HepG2 (cell line): Measurements from ENCODE around the gene AIF1. TPM values are rescaled to one million over a fixed set of nuclear protein-coding genes. Genes with fewer than 3 reads are reported as not detected.
A peak's percentile ranks its signal among the peaks of the same experiment; 100 is the strongest.

Source experiments
- ARNT ChIP-seq: fragments of 450-650 bp; IDR thresholded peaks from 2 replicates; pipeline ENCODE4 v1.6.1; 2017
- ATF7 ChIP-seq, 2 experiments: fragments of 450-650 bp in 1 of 2; sonication (generic) in 1 of 2; formaldehyde crosslinking in 1 of 2; IDR thresholded peaks; 2 replicates each; pipeline versions ENCODE4 v1.4.0 to v1.6.1; 2016 to 2020; ENCODE audit warnings: antibody characterized with exemption in 1 of 2, mild to moderate bottlenecking in 1 of 2, missing genetic modification reagents in 1 of 2
- CEBPB ChIP-seq: IDR thresholded peaks from 2 replicates; pipeline ENCODE4 v1.6.1; 2011; ENCODE audit warnings: low read depth, low read length, improper control_type of control experiment, borderline replicate concordance
- DDIT3 ChIP-seq: sonication (generic); formaldehyde crosslinking; IDR thresholded peaks from 2 replicates; pipeline ENCODE4 v1.4.0; 2020; ENCODE audit warnings: mild to moderate bottlenecking, missing genetic modification reagents
- E2F2 ChIP-seq: sonication (generic); formaldehyde crosslinking; IDR thresholded peaks from 2 replicates; pipeline ENCODE4 v1.4.0; 2020; ENCODE audit warnings: missing genetic modification reagents, borderline replicate concordance
- ISX ChIP-seq: sonication (generic); formaldehyde crosslinking; conservative IDR thresholded peaks from 2 replicates; pipeline ENCODE4 v1.5.0; 2020; ENCODE audit warnings: missing genetic modification reagents
- KDM5A ChIP-seq: fragments of 200-600 bp; sonication (generic); IDR thresholded peaks from 2 replicates; pipeline ENCODE4 v1.7.0; 2018; ENCODE audit warnings: antibody characterized with exemption, mild to moderate bottlenecking, low read length, borderline replicate concordance
- MAFF ChIP-seq: IDR thresholded peaks from 2 replicates; pipeline ENCODE4 v1.6.1; 2011; ENCODE audit warnings: low read depth, low read length, improper control_type of control experiment
- MTF1 ChIP-seq: sonication (generic); formaldehyde crosslinking; IDR thresholded peaks from 2 replicates; pipeline ENCODE4 v1.5.0; 2020; ENCODE audit warnings: missing genetic modification reagents
- PHF5A ChIP-seq: IDR thresholded peaks from one replicate; pipeline ENCODE4 v1.6.1; 2018; ENCODE audit warnings: low read depth, missing genetic modification reagents; ENCODE audit not compliant: unreplicated experiment
- PITX1 ChIP-seq: sonication (generic); formaldehyde crosslinking; IDR thresholded peaks from 2 replicates; pipeline ENCODE4 v1.5.1; 2020; ENCODE audit warnings: mild to moderate bottlenecking, missing genetic modification reagents
- RBAK ChIP-seq: sonication (generic); formaldehyde crosslinking; IDR thresholded peaks from 2 replicates; pipeline ENCODE4 v1.5.1; 2020; ENCODE audit warnings: mild to moderate bottlenecking, missing genetic modification reagents
- RORA ChIP-seq: sonication (generic); formaldehyde crosslinking; IDR thresholded peaks from 2 replicates; pipeline ENCODE4 v1.5.0; 2020; ENCODE audit warnings: mild to moderate bottlenecking, missing genetic modification reagents, moderate library complexity
- SETDB1 ChIP-seq: sonication (generic); formaldehyde crosslinking; IDR thresholded peaks from 2 replicates; pipeline ENCODE4 v1.5.1; 2020; ENCODE audit warnings: missing genetic modification reagents, mild to moderate bottlenecking, borderline replicate concordance
- SMAD3 ChIP-seq: sonication (generic); formaldehyde crosslinking; IDR thresholded peaks from 2 replicates; pipeline ENCODE4 v1.4.0; 2020; ENCODE audit warnings: missing genetic modification reagents
- SMARCE1 ChIP-seq: fragments of 450-650 bp; IDR thresholded peaks from 2 replicates; pipeline ENCODE4 v1.6.1; 2017; ENCODE audit warnings: borderline replicate concordance
- SMYD3 ChIP-seq: sonication (generic); formaldehyde crosslinking; IDR thresholded peaks from 2 replicates; pipeline ENCODE4 v1.8.1; 2023; ENCODE audit warnings: mild to moderate bottlenecking, missing genetic modification reagents
- SPEN ChIP-seq: sonication (generic); formaldehyde crosslinking; IDR thresholded peaks from 2 replicates; pipeline ENCODE4 v1.5.1; 2020; ENCODE audit warnings: low read depth, mild to moderate bottlenecking, missing genetic modification reagents
- TOE1 ChIP-seq: sonication (generic); formaldehyde crosslinking; IDR thresholded peaks from 2 replicates; pipeline ENCODE4 v1.4.0; 2020; ENCODE audit warnings: mild to moderate bottlenecking, missing genetic modification reagents
- ZNF224 ChIP-seq: sonication (generic); formaldehyde crosslinking; IDR thresholded peaks from 2 replicates; pipeline ENCODE4 v1.5.0; 2020; ENCODE audit warnings: mild to moderate bottlenecking, missing genetic modification reagents
- ZNF441 ChIP-seq: sonication (generic); formaldehyde crosslinking; IDR thresholded peaks from 2 replicates; pipeline ENCODE4 v1.7.0; 2021; ENCODE audit warnings: missing genetic modification reagents, borderline replicate concordance
- ZNF761 ChIP-seq: sonication (generic); formaldehyde crosslinking; conservative IDR thresholded peaks from 2 replicates; pipeline ENCODE4 v1.4.0; 2020; ENCODE audit warnings: mild to moderate bottlenecking, missing genetic modification reagents
- ZSCAN21 ChIP-seq: sonication (generic); formaldehyde crosslinking; IDR thresholded peaks from 2 replicates; pipeline ENCODE4 v1.8.0; 2022; ENCODE audit warnings: mild to moderate bottlenecking, missing genetic modification reagents, moderate library complexity, borderline replicate concordance
- polyA plus RNA-seq, 8 experiments: library from polyadenylated mRNA; depleted of rRNA in 3 of 8; stranded (reverse) in 7 of 8; unstranded in 1 of 8; fragments of >200 nt; fragmentation: Illumina TruSeq in 4 of 8; extraction: Trizol in 4 of 8; gene quantifications; 2 replicates each; pipeline versions ENCODE4 v1.2.1 to v1.2.3, GENCODE V29; 2011 to 2016; ENCODE audit warnings: low read depth in 4 of 8, missing spikeins in 1 of 8, mixed read lengths in 1 of 8; ENCODE audit not compliant: insufficient read depth in 1 of 8
- total RNA-seq, 5 experiments: library from RNA; depleted of rRNA; stranded (reverse); fragments of >200 nt; fragmentation: Illumina TruSeq; extraction: Trizol; gene quantifications; 2 replicates each; pipeline ENCODE4 v1.2.3, GENCODE V29; 2016; ENCODE audit warnings: low read depth in 1 of 5
- TF ChIP-seq, protein P1 (sequence below): sonication (generic); formaldehyde crosslinking; IDR thresholded peaks from 2 replicates; pipeline ENCODE4 v1.4.0; 2020; ENCODE audit warnings: missing genetic modification reagents, borderline replicate concordance

Gene AIF1
- total and polyA plus RNA-seq, 2 of the 13 experiments (the other 11 are each of a cell fraction or from before 2014, with no cell fraction given): 1.5 TPM; not detected in 1

DNA sequence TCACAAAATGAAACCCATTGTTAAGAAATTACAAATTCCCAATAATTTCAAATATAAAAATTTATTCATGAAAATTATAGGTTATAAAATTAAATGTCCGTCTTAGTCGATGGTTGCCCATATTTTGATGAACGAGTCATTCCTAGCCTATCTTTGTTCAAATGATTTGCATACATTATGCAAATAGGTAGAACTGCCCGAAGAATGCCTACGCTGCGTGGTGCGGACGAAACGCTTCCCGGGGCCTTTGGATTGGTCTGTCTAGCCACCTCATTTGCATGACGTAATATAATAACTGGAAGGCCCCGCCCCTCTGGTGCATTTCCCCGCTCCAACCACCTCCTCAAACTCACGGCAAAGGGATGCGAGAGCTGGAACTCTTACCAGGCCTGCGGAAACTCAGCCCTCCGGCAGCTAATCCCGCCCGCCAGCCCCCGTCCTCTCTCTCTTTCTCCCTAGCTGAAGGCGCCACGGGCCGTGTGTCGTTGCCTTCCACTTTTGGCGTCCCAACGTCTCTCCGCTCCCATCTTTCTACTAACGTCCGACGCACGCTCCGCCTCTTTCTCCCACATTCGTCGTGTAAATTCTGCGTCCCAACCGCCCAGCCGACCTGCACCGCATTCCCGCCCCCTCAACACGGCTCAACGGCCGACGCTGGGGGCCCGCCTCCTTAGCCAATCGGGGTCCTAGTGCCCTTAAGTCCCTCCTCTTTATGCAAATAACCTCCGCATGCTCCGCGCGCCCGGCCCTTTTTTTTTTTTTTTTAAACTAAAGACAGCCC is 5.0 kb downstream of the AIF1 start (continued):
- 0 out of 2 replicates have a peak, but pooled peaks have one; percentile 21 for TF ChIP-seq TOE1
- peak; percentile 81; the same call in 1 of the 2 replicates for TF ChIP-seq E2F2
- peak; percentile 47; the same call in 1 of the 2 replicates for TF ChIP-seq MTF1 (CRISPR knock-in tag)
- TF ChIP-seq SMARCE1: no peak
- TF ChIP-seq ATF7 (IDR thresholded peaks at IDR 0.05): peak; percentile 100
- peak; percentile 90 for TF ChIP-seq ATF7 (CRISPR knock-in tag; IDR thresholded peaks at IDR 0.05)
- TF ChIP-seq KDM5A: peak; percentile 28; the same call in 1 of the 2 replicates
- peak; percentile 30; the same call in 1 of the 2 replicates for TF ChIP-seq MAFF
- TF ChIP-seq PITX1: peak; percentile 93
- peak; percentile 75 for TF ChIP-seq SPEN (CRISPR knock-in tag)
- TF ChIP-seq SMYD3 (CRISPR knock-in tag): peak; percentile 99
- TF ChIP-seq ZNF441 (CRISPR knock-in tag): peak; percentile 98
- TF ChIP-seq DDIT3: no peak
- no peak for TF ChIP-seq ISX (CRISPR knock-in tag)
- peak; percentile 65; the same call in 1 of the 2 replicates for TF ChIP-seq RBAK
- peak; percentile 82 for TF ChIP-seq ZSCAN21 (CRISPR knock-in tag)
- TF ChIP-seq CEBPB: peak; percentile 79
- TF ChIP-seq RORA: no peak
- TF ChIP-seq ZNF224 (CRISPR knock-in tag): no peak; the same call in 1 of the 2 replicates
- no peak for TF ChIP-seq ARNT
- no peak for TF ChIP-seq SMAD3 (CRISPR knock-in tag)
- TF ChIP-seq, protein P1, sequence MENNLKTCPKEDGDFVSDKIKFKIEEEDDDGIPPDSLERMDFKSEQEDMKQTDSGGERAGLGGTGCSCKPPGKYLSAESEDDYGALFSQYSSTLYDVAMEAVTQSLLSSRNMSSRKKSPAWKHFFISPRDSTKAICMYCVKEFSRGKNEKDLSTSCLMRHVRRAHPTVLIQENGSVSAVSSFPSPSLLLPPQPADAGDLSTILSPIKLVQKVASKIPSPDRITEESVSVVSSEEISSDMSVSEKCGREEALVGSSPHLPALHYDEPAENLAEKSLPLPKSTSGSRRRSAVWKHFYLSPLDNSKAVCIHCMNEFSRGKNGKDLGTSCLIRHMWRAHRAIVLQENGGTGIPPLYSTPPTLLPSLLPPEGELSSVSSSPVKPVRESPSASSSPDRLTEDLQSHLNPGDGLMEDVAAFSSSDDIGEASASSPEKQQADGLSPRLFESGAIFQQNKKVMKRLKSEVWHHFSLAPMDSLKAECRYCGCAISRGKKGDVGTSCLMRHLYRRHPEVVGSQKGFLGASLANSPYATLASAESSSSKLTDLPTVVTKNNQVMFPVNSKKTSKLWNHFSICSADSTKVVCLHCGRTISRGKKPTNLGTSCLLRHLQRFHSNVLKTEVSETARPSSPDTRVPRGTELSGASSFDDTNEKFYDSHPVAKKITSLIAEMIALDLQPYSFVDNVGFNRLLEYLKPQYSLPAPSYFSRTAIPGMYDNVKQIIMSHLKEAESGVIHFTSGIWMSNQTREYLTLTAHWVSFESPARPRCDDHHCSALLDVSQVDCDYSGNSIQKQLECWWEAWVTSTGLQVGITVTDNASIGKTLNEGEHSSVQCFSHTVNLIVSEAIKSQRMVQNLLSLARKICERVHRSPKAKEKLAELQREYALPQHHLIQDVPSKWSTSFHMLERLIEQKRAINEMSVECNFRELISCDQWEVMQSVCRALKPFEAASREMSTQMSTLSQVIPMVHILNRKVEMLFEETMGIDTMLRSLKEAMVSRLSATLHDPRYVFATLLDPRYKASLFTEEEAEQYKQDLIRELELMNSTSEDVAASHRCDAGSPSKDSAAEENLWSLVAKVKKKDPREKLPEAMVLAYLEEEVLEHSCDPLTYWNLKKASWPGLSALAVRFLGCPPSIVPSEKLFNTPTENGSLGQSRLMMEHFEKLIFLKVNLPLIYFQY (CRISPR knock-in tag): no peak; the same call in 1 of the 2 replicates
- TF ChIP-seq SETDB1: no peak
- TF ChIP-seq ZNF761 (CRISPR knock-in tag): 0 out of 2 replicates have a peak, but pooled peaks have one; percentile 19
- no peak for TF ChIP-seq PHF5A (CRISPR knock-in tag)
